Astrocyte (in vitro differentiated cells and primary cell): Measurements from ENCODE around the gene ZBTB8A.

Experiments
- EZH2 ChIP-seq: IDR thresholded peaks from 2 replicates; pipeline ENCODE4 v1.6.1; 2012; ENCODE audit warnings: mild to moderate bottlenecking, low read length, inconsistent platforms; ENCODE audit not compliant: insufficient read depth
- TF ChIP-seq, protein P1 (sequence below): IDR thresholded peaks from 2 replicates; pipeline ENCODE4 v1.5.1; 2011; ENCODE audit warnings: low read depth, mild to moderate bottlenecking, inconsistent platforms, low read length, moderate library complexity; ENCODE audit not compliant: insufficient read depth

DNA sequence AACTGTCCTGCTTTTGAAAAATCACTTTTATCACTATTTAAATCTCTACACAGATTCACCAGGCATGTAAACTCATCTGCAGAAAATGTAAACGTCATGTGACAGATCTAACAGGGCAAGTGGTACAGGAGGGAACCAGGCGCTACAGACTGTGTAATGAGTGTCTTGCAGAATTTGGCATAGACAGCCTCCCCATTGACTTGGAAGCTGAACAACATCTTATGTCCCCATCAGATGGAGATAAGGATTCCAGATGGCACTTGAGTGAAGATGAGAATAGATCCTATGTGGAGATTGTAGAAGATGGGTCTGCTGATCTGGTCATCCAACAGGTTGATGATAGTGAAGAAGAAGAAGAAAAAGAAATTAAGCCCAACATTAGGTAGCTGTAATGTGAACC lies 60.8 kb downstream of the ZBTB8A start:
- TF ChIP-seq, protein P1, sequence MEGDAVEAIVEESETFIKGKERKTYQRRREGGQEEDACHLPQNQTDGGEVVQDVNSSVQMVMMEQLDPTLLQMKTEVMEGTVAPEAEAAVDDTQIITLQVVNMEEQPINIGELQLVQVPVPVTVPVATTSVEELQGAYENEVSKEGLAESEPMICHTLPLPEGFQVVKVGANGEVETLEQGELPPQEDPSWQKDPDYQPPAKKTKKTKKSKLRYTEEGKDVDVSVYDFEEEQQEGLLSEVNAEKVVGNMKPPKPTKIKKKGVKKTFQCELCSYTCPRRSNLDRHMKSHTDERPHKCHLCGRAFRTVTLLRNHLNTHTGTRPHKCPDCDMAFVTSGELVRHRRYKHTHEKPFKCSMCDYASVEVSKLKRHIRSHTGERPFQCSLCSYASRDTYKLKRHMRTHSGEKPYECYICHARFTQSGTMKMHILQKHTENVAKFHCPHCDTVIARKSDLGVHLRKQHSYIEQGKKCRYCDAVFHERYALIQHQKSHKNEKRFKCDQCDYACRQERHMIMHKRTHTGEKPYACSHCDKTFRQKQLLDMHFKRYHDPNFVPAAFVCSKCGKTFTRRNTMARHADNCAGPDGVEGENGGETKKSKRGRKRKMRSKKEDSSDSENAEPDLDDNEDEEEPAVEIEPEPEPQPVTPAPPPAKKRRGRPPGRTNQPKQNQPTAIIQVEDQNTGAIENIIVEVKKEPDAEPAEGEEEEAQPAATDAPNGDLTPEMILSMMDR = no peak
- no peak for TF ChIP-seq EZH2
